ACC112 (cell line): ENCODE measurements around the gene SGK1.
"Not testable (repeated sequence)": the region's sequence is repeated elsewhere in the genome, so short reads cannot be mapped to it uniquely, and the experiment has no call there.

Experiments
- H2AFZ ChIP-seq: fragments of 200-600 bp; sonication (generic); one replicate; pipeline ENCODE4 v1.6.0; 2017; ENCODE audit warnings: antibody characterized with exemption, low read length; ENCODE audit not compliant: unreplicated experiment
- H3K27ac ChIP-seq: fragments of 200-600 bp; sonication (generic); 2 replicates; pipeline ENCODE4 v1.5.1; 2014; ENCODE audit warnings: low read depth, mild to moderate bottlenecking, antibody characterized with exemption, low read length, moderate library complexity
- H3K27me3 ChIP-seq: fragments of 200-600 bp; sonication (generic); 2 replicates; pipeline ENCODE4 v1.6.1; 2014; ENCODE audit warnings: mild to moderate bottlenecking, antibody characterized with exemption, low read length, moderate library complexity, mixed read lengths; ENCODE audit not compliant: insufficient read depth
- H3K36me3 ChIP-seq: fragments of 200-600 bp; sonication (generic); 2 replicates; pipeline ENCODE4 v1.6.1; 2016; ENCODE audit warnings: mild to moderate bottlenecking, antibody characterized with exemption, low read length, moderate library complexity, mixed read lengths; ENCODE audit not compliant: insufficient read depth
- H3K4me1 ChIP-seq: fragments of 200-600 bp; sonication (generic); one replicate; pipeline ENCODE4 v1.6.1; 2016; ENCODE audit warnings: low read length, mixed read lengths; ENCODE audit not compliant: insufficient read depth, unreplicated experiment, control insufficient read depth
- H3K4me3 ChIP-seq: fragments of 200-600 bp; sonication (generic); 2 replicates; pipeline ENCODE4 v1.5.1; 2014; ENCODE audit warnings: mild to moderate bottlenecking, low read depth, low read length
- H3K79me2 ChIP-seq: fragments of 200-600 bp; sonication (generic); one replicate; pipeline ENCODE4 v1.6.0; 2016; ENCODE audit warnings: low read length; ENCODE audit not compliant: control insufficient read depth, unreplicated experiment, insufficient read depth

Gene SGK1

DNA sequence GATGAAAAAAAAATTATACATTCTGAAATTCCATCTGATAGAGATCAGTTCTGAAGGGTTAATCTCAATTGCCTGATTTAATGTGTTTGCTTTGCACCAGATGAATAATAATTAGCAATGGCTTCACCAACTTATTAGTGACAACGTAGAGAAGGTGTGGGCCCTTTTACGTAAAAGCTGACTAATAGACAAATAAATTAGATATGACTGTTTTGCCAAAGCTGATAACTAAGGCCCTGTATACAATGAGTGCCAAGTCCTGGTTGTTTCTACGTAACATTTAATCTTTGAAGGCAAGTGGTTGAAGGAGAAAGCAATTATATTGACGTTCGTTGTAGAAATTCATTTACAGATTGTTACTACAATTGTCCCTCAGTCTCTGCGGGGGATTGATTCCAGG, 10.8 kb downstream of the SGK1 start:
- no peaks in the 10 kb centered on the region for H3K79me2 ChIP-seq
- H3K27ac ChIP-seq, result no peak overlapping the region
- no peaks in the 10 kb centered on the region for H3K27me3 ChIP-seq
- H3K4me3 ChIP-seq, result no peak overlapping the region
- no peaks in the 10 kb centered on the region for H3K36me3 ChIP-seq
- no peak overlapping the region for H2AFZ ChIP-seq
- H3K4me1 ChIP-seq, result peaks cover 13% of the 10 kb centered on the region

GRCh38 chr6:134304381-134304780, 13.5 kb downstream of the SGK1 start:
- not testable (repeated sequence) for H3K4me3 ChIP-seq, H3K27me3 ChIP-seq, H2AFZ ChIP-seq, H3K36me3 ChIP-seq, H3K79me2 ChIP-seq
- Histone ChIP-seq H3K4me1 (peaks cover 19% of the 10 kb centered on the region), H3K27ac (peak overlapping the region; percentile 37; the same call in 1 of the 2 replicates)

DNA sequence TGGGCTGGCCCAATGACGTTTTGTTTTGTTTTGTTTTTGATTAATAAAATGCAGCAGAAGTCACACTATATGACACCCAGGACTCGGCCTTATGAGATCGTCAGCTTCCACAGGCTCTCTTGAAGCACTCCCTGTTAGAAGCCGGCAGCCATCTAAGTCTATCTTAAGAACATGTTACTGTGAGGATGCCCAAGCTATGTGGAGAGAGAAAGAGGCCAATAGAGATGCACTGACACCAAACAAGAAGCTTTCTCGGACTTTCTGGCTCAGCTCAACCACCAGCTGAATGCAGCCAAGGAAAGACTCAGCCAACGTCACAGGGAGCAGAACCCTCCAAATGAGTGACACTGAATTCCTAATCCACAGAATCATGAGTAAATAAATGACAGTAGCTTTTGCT, 14.0 kb downstream of the SGK1 start:
- Histone ChIP-seq H3K4me1 (peaks cover 22% of the 10 kb centered on the region), H3K27me3 (no peaks in the 10 kb centered on the region), H3K79me2 (no peaks in the 10 kb centered on the region), H3K36me3 (no peaks in the 10 kb centered on the region), H3K27ac (0 out of 2 replicates have a peak overlapping the region, but pooled peaks have one; percentile 37), H3K4me3 (no peak overlapping the region), H2AFZ (peak overlapping the region; percentile 83)

DNA sequence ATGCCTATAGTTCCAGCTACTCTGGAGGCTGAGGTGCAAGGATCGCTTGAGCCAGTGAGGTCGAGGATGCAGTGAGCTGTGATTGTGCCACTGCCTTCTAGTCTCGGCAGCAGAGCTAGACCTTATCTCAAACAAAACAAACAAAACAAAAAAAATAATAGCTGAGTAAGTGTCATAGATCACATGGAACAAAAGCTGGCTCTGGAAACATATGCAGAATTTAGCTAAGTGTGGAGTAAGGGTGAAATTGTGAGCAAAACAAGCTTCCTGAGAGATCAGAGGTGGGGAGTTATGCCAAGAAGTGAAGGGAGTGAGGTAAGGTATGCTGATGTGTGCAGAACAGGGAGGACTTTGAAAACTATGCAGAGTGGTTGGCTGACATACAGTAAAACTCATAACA, 18.7 kb downstream of the SGK1 start:
- Histone ChIP-seq H3K79me2 (no peaks in the 10 kb centered on the region), H3K36me3 (no peaks in the 10 kb centered on the region), H3K27me3 (no peaks in the 10 kb centered on the region), H2AFZ (peak overlapping the region; percentile 29), H3K4me3 (no peak overlapping the region), H3K27ac (peak overlapping the region; percentile 63), H3K4me1 (peaks cover 32% of the 10 kb centered on the region)

- H3K4me1 ChIP-seq, result peaks cover 34% of the 10 kb centered on the region
- no peaks in the 10 kb centered on the region for H3K79me2 ChIP-seq
- H2AFZ ChIP-seq, result no peak overlapping the region
- peak overlapping the region; percentile 98 for H3K27ac ChIP-seq
- no peaks in the 10 kb centered on the region for H3K36me3 ChIP-seq
- H3K27me3 ChIP-seq, result no peaks in the 10 kb centered on the region
- no peak overlapping the region for H3K4me3 ChIP-seq
Measured at GRCh38 chr6:134296762-134297161, 21.1 kb downstream of the SGK1 start.

GRCh38 chr6:134295953-134296553, 21.9 kb downstream of the SGK1 start:
- Histone ChIP-seq H3K36me3 (no peaks in the 10 kb centered on the region), H2AFZ (no peak overlapping the region), H3K4me3 (peak overlapping the region; percentile 22; the same call in 1 of the 2 replicates), H3K27me3 (no peaks in the 10 kb centered on the region), H3K79me2 (no peaks in the 10 kb centered on the region), H3K27ac (peak overlapping the region; percentile 98), H3K4me1 (peaks cover 34% of the 10 kb centered on the region)

- Histone ChIP-seq H2AFZ (peak overlapping the region; percentile 85), H3K4me3 (no peak overlapping the region), H3K4me1 (peaks cover 35% of the 10 kb centered on the region), H3K27ac (peak overlapping the region; percentile 8; the same call in 1 of the 2 replicates), H3K79me2 (no peaks in the 10 kb centered on the region), H3K27me3 (no peaks in the 10 kb centered on the region), H3K36me3 (no peaks in the 10 kb centered on the region)
Measured at GRCh38 chr6:134293659-134294161, 24.2 kb downstream of the SGK1 start.

DNA sequence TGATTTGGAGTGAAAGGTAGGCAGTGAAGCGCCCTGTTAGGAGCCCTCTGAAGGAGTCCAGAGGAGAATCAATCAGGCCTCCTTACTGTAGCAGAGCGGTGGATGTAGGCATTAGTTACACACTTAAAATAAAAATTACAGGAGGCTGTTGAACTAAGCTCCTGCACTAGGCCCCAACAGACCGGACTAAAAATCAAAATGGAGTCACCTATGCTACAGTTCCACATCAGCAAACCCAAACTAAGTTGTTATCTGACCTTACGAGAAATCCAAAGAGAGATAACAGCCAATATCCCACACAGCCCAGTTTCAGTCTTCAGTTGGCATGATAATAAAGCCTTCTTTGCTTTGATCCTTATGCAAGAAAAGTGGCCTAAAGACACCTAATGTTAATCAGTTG, 26.8 kb downstream of the SGK1 start:
- H3K4me1 ChIP-seq, result peaks cover 38% of the 10 kb centered on the region
- H3K27me3 ChIP-seq, result no peaks in the 10 kb centered on the region
- no peak overlapping the region for H3K4me3 ChIP-seq
- H2AFZ ChIP-seq, result no peak overlapping the region
- no peak overlapping the region for H3K27ac ChIP-seq
- H3K79me2 ChIP-seq, result no peaks in the 10 kb centered on the region
- no peaks in the 10 kb centered on the region for H3K36me3 ChIP-seq

GRCh38 chr6:134289204-134289575, 28.7 kb downstream of the SGK1 start:
- no peaks in the 10 kb centered on the region for H3K27me3 ChIP-seq
- H2AFZ ChIP-seq, result peak overlapping the region; percentile 34
- peak overlapping the region; percentile 42; the same call in 1 of the 2 replicates for H3K4me3 ChIP-seq
- peak overlapping the region; percentile 100 for H3K27ac ChIP-seq
- H3K4me1 ChIP-seq, result peaks cover 29% of the 10 kb centered on the region
- H3K36me3 ChIP-seq, result no peaks in the 10 kb centered on the region
- no peaks in the 10 kb centered on the region for H3K79me2 ChIP-seq

DNA sequence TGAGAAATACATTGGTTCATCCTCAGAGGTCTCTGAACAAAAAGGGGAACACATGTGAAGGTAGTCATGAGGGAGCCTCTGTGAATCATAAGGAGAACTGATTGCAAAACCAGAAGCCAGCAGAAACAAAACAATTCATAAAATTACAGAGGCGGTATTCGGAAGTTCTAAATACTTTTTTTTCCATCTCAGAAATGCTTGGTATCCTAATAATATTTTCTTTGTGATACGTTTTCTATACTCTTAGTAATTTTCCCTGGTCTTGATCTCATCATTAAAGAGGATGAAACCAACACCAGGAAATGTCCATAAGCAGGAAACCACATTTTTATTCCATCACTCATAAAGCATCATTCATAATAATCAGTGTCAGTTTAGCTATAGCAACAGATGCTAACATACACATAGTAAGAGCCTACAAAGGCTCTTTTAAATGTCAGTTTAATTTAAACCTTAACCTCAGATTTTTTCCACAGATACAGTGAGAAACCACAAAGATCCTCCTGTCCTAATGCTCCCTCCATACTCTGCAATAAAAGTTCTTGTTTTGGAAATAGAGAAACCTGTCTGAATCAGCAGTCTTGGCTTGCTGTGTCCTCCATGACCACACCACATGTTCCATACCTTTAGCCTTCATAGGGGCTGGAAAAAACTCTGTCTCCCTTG, 29.2 kb downstream of the SGK1 start:
- Histone ChIP-seq H3K27me3 (no peaks in the 10 kb centered on the region), H3K4me1 (peaks cover 27% of the 10 kb centered on the region), H3K4me3 (peak overlapping the region; percentile 42; the same call in 1 of the 2 replicates), H3K36me3 (no peaks in the 10 kb centered on the region), H3K79me2 (no peaks in the 10 kb centered on the region), H2AFZ (peak overlapping the region; percentile 34), H3K27ac (peak overlapping the region; percentile 100)
